NT2/D1 (cell line): Measurements from ENCODE around the gene PTAR1.

Source experiments
- DNase-seq: peaks from one replicate; pipeline ENCODE4 v3.0.0-alpha.2; 2011; ENCODE audit warnings: low read depth, low spot score
- H3K27me3 ChIP-seq: 2 replicates; pipeline ENCODE4 v1.6.0; 2011; ENCODE audit warnings: mild to moderate bottlenecking; ENCODE audit not compliant: insufficient read length, insufficient read depth
- H3K36me3 ChIP-seq: 2 replicates; pipeline ENCODE4 v1.6.1; 2011; ENCODE audit warnings: mild to moderate bottlenecking, low read length, mixed read lengths; ENCODE audit not compliant: insufficient read depth, insufficient read length
- H3K4me1 ChIP-seq: 2 replicates; pipeline ENCODE4 v1.5.1; 2011; ENCODE audit not compliant: insufficient read depth, insufficient read length
- H3K4me3 ChIP-seq: 2 replicates; pipeline ENCODE4 v1.5.1; 2011; ENCODE audit warnings: low read depth; ENCODE audit not compliant: insufficient read length
- H3K9ac ChIP-seq: 2 replicates; pipeline ENCODE4 v1.6.0; 2011; ENCODE audit warnings: low read depth; ENCODE audit not compliant: insufficient read length
- H3K9me3 ChIP-seq: 2 replicates; pipeline ENCODE4 v1.5.1; 2011; ENCODE audit warnings: mild to moderate bottlenecking, low read length; ENCODE audit not compliant: insufficient read depth
- SUZ12 ChIP-seq: IDR thresholded peaks from 2 replicates; pipeline ENCODE4 v1.6.1; 2011; ENCODE audit not compliant: insufficient read length, insufficient read depth; ENCODE audit errors: extremely low read depth
- YY1 ChIP-seq: IDR thresholded peaks from 2 replicates; pipeline ENCODE4 v1.6.1; 2011; ENCODE audit not compliant: insufficient read length, insufficient read depth
- ZNF274 ChIP-seq: IDR thresholded peaks from 2 replicates; pipeline ENCODE4 v1.6.1; 2011; ENCODE audit warnings: mild to moderate bottlenecking, low read depth, low read length

The PTAR1 gene

GRCh38 chr9:69672596-69673310 is 87.1 kb downstream of the PTAR1 start:
- H3K4me3 ChIP-seq, result peak overlapping the region; percentile 68
- TF ChIP-seq ZNF274 (no peak), YY1 (no peak), SUZ12 (no peak)
- peaks cover 4% of the 10 kb centered on the region for H3K4me1 ChIP-seq
- H3K27me3 ChIP-seq, result peaks cover 22% of the 10 kb centered on the region
- peak; percentile 90 for DNase-seq
- no peaks in the 10 kb centered on the region for H3K36me3 ChIP-seq
- no peaks in the 10 kb centered on the region for H3K9me3 ChIP-seq
- peak overlapping the region; percentile 88 for H3K9ac ChIP-seq

DNA sequence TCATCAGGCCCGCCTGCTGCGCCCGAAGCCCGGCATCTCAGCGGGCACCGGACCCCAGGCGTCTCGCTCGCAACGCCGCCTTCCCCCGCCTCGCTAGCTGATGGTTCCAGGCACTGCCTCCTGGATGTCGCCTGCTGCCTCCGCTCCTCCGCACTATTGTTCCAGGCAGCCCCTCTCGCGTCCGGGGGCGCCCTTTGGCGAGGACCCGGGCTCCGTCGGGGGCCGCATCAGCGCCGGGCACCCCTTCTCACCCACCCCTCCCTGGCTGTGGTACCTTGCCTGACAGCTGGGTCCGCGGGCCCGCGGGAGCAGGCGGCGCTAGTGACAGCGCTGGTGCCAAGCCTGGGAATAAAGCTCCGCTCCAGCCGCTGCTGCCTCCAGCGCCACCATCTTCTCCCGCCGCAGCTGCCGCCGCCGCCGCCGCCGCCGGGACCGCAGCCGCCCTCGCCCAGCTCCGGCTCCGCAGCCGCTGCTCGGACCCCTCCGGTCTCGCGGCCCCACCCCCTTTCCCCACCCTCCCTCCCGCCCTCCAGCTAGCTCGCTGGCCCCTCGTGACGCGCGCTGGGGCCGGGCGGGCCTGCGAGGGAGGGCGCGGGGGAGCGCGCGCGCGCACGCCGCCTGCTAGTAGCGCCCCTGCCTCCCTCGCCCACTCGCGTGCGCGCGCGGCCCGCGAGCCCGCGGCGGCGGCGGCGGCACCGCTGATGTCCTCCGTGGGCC is 87.8 kb downstream of the PTAR1 start, which contains the start of gene APBA1:
Gene APBA1, minus strand, starts transcription at position 493 of the 717 bp plus-strand sequence.
- H3K4me3 ChIP-seq, result peak within 1 kb of the TSS; percentile 68
- TF ChIP-seq YY1, result no peak
- TF ChIP-seq ZNF274, result no peak
- no peak for TF ChIP-seq SUZ12
- peak within 1 kb of the TSS; percentile 88 for H3K9ac ChIP-seq
- H3K27me3 ChIP-seq, result peaks cover 22% of the 10 kb centered on the region
- H3K4me1 ChIP-seq, result peaks cover 5% of the 10 kb centered on the region
- H3K9me3 ChIP-seq, result no peaks in the 10 kb centered on the region
- peak; percentile 6 for DNase-seq
- H3K36me3 ChIP-seq, result no peaks in the 10 kb centered on the region

DNA sequence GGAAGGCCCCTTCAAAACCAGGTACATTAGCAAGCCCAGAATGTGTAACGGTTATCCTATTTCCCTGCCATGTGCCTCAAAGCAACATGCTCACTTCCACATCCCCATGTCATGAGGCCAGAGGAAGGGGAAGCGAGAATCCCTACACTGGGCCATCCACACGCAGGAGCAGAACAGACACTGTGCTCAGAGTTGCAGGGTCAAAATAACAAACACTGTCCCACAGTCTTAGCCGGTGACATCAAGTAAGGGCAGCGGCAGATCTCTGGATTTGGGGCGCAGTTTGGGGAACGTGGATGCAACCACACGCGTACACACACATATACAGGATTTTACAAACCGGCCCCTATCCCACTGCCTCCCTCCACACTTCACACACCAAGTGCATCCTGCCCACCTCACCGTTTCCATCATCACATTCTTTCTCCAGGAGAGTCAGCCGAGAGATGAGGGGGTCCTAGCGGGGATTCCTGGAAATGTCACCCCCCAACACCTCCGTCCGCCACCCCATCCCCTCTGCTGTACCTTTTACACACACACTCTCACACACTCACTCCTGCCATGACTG is 88.4 kb downstream of the PTAR1 start:
- Histone ChIP-seq H3K9me3 (no peaks in the 10 kb centered on the region), H3K27me3 (peaks cover 22% of the 10 kb centered on the region), H3K4me3 (peak overlapping the region; percentile 54), H3K36me3 (no peaks in the 10 kb centered on the region), H3K4me1 (peaks cover 5% of the 10 kb centered on the region), H3K9ac (peak overlapping the region; percentile 16)
- TF ChIP-seq YY1, result no peak
- TF ChIP-seq ZNF274, result no peak
- TF ChIP-seq SUZ12, result no peak
- no peak for DNase-seq

DNA sequence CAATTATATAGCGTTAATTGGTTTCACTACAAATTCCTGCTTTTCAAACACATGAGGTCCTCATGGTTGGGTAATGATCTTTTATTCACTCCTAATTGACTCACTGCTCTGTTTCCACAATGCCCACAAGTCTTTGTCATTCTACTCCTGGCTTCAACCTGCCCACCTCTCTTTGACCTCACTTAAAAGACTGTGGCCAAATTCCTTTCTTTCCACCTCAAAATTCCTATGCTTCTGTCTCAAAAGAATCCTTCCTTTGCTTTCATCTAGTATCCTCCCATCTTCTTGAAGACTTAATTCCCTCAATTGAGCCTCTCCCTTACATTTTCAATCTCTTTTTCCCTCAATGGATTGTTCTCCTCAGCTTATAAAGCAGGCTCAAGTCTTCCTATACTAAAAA is 92.5 kb downstream of the PTAR1 start:
- no peak overlapping the region for H3K9ac ChIP-seq
- no peak for TF ChIP-seq YY1
- TF ChIP-seq SUZ12, result no peak
- no peak for TF ChIP-seq ZNF274
- H3K4me3 ChIP-seq, result no peak overlapping the region
- H3K36me3 ChIP-seq, result no peaks in the 10 kb centered on the region
- peaks cover 5% of the 10 kb centered on the region for H3K4me1 ChIP-seq
- H3K9me3 ChIP-seq, result no peaks in the 10 kb centered on the region
- peaks cover 22% of the 10 kb centered on the region for H3K27me3 ChIP-seq
- DNase-seq, result peak; percentile 35

DNA sequence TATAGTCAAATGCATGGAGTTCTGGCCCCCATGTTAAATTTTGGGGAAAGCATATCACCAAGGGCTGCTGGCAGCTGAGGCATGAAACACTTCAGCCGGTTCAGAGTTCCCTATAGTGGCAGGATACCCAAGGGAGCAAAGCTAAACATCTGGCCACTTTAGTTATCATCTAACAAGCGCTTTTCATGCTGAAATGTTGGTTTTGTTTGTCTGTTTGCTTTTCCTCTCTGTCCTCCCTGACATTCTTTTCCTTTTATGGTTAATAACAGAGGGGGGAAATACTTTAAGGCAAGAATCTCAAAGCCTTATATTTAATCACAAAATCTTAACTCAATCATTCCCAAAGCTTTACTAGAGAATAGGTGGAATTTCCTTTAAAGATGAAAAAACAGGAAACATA is 99.5 kb downstream of the PTAR1 start:
- Histone ChIP-seq H3K4me1 (no peaks in the 10 kb centered on the region), H3K27me3 (no peaks in the 10 kb centered on the region), H3K9ac (no peak overlapping the region), H3K36me3 (no peaks in the 10 kb centered on the region), H3K4me3 (no peak overlapping the region), H3K9me3 (no peaks in the 10 kb centered on the region)
- DNase-seq, result no peak
- TF ChIP-seq SUZ12 (no peak), ZNF274 (no peak), YY1 (no peak)
